NCI-H128 (cell line): ENCODE results near the gene MCEMP1.

Source experiments
- DNase-seq: peaks from one replicate; lab custom pipeline; 2025; ENCODE audit not compliant: unreplicated experiment; lab: John Stamatoyannopoulos, UW

Gene MCEMP1

DNA sequence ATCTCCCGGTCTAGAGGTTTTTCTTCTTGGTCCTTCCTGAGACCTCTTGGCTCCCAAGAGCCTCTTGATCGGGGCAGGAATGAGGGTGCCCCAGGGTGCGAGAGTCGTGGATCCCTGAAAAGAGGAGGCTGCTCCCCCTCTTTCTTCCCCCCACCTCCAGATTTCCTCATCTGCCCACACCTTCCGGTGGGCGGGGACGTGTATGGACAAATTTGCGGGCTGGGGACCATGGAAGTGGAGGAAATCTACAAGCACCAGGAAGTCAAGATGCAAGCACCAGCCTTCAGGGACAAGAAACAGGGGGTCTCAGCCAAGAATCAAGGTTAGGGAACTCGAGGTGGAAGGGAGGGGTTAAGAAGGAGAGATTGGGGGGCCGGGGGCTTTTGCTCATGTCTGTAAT lies at the start of gene MCEMP1:
Gene MCEMP1 (plus strand): TSS at position 237 of the 400 bp plus-strand sequence. CDS start 31 bp downstream, at position 268.
- DNase-seq: no peak

GRCh38 chr19:7627166-7627565 lies 49.7 kb upstream of the MCEMP1 start:
- no peak for DNase-seq

DNA sequence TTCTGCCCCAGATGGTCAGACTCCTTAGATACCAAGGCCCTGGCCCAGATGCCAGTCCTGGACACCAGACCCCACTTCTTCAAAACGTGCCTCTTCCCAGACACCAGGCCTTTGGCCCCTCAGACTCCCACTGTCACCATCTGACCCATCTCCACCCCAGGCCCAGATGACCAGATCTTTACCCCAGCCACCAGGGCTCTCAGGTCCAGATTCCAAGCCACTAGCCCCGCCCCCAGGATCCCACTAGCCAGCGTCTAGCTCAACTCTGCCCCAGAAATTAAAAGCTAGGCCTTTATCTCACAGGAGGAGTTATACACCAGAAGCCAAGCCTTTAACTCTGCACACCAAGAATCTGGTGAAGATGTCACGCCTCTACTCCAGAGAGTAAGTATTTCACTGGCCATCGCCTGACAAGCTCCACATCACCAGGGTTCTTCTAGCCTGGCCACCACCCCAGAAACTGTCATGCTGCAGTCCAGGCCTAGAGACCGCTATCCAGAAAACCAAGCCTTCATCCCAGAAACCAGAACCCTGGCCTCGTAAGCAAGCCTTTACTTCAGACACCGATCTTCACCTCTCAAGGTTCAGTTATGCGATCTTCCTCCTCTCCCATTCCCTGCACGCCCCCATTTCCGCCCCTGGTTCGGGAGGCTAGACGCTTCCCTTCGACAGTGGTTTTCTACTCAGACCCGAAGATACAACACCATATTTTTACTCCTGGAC lies 48.1 kb upstream of the MCEMP1 start:
- no peak for DNase-seq

DNA sequence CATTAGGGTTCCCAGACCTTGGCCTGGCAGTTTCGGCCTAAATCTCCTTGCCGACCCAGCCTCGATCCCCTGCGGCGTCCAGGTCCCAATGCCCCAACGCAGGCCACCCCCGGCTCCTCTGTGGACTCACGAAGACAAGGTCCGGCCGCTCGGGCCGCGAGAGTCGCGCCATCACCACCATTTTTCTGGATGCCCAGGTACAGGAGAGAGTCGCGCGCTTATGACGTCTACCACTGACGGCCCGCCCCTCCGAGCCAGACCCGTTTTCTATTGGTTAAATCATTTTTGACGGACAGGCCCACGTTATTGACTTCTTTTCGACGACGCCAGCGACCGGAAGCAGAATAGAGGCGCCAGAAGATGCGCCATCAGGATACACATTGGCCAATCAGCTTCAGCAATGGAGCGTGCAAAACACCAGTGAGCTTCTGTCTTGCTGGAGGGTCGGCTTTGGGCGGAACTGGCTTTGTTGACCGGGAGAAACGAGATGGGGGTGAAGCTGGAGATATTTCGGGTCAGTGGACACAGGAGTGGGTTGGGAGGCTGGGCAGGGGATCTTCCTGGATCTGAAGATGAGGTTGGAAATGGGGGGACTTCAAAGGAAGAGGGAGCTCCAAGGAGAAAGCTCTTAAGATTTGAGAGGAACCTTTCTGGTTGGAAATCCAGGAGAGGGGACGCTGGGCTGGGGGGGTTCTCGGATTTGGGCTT lies 47.4 kb upstream of the MCEMP1 start, which contains the start of the genes PET100 and XAB2:
Gene PET100 (plus strand): TSS at position 447 of the 708 bp plus-strand sequence. CDS start 41 bp downstream, at position 488.
Gene XAB2 (minus strand): TSS at position 199 of the 708 bp plus-strand sequence. CDS start 18 bp downstream, at position 181.
- DNase-seq: peak; percentile 96

- DNase-seq: no peak
Measured at GRCh38 chr19:7631577-7631976, 45.3 kb upstream of the MCEMP1 start.

- no peak for DNase-seq
Measured at GRCh38 chr19:7632340-7633203, 44.3 kb upstream of the MCEMP1 start.

GRCh38 chr19:7633698-7634097 lies 43.2 kb upstream of the MCEMP1 start, which contains the start of gene PCP2:
PCP2 (minus strand) TSS chr19:7633719; CDS start chr19:7633457, 262 bp downstream.
- no peak for DNase-seq

GRCh38 chr19:7635670-7636069 lies 41.2 kb upstream of the MCEMP1 start:
- no peak for DNase-seq

DNA sequence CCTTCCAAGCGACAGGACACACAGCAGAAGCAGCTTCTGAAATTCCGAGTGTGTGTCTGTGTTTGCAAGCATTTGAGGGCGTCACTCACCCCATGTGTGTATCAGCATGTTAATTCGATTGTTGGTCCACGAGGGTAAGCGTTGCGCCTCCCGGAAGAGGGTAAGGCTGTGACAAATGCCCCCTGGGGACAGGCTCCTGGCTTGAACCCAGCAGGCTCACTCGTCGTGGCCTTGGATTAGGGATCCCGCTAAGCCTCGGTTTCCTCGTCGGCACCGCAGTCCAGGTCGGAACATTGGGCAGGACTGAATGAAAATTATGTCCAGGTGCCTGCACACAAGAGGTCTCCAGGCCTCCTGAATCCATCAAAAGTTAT lies 40.6 kb upstream of the MCEMP1 start:
- DNase-seq: no peak

- DNase-seq: peak; percentile 52
Measured at GRCh38 chr19:7636691-7637373, 40.1 kb upstream of the MCEMP1 start, which contains the start of gene STXBP2. STXBP2 (plus strand) TSS chr19:7637110; CDS start chr19:7637150, 40 bp downstream.

DNA sequence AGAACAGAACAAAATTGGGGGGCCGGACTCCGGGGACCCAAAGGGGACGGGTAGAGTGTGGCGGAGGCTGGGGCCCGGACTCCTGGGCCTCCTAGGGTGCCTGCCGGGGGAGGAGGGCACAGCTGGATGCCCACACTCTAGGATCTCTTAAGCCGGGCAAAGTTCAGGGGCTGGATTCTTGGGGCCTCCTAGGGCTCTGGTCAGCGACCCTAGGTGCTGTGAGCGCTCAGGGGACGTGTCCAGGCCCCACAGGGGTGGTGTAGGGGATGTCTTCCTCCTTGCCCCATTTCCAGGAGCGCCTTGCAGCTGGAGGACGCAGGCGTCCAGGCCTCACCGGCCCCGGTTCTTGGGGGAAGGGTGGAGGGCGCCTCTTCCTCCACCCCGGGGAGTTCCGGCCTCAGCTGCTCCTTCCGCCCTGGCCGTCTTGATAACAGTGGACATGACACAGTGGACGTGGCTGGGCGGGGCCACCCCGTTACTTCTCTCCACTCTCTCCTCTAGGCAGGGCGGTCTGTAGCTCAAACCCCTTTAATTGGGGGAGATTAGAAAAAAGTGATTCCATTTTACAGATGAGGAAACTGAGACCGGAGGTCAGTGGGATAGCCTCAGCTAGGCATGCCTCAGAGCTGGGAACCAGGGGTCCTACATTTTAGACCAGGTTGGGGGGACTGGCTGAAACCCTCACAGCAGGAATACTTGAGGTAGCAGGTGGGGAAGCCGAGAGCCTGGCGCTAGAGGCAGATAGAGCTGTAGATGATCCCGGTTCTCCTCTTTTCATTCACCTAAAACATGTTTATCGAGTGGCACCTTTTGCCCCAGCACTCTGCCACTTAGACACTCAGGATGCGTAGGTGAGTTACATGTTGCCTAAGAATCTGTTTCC lies 39.3 kb upstream of the MCEMP1 start:
- DNase-seq: no peak

DNA sequence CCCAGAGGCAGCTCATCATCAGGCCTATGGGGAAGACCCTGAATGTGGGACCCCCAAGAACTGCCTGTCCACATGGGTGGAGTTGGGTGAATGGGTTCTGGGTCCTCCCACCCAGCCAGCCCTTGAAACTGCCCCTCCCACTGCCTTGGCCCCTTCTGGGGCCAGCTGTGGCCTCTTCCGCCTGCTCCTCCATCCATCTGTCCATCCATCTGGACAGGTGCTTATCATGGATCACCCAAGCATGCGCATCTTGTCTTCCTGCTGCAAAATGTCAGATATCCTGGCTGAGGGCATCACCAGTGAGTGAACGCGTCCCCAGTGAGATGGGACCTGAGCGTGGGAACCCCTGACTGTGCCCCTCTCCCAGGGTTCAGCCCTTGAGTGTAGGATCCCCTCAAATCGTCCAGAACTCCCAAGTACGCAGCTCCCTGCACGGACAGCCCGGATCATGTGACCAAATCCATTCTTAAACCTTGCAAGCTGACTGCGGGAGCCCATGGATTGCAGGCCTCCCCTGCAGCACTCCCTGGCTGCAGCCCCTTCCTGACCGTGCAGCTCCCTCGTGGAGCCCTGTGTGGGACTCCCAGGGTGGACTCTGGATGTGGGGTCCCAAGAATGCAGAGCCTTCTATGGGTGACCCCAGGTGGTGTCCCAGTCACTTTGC lies 38.0 kb upstream of the MCEMP1 start:
- DNase-seq: no peak

GRCh38 chr19:7639863-7640348 lies 37.0 kb upstream of the MCEMP1 start:
- no peak for DNase-seq

- DNase-seq: no peak
Measured at GRCh38 chr19:7640803-7641202, 36.1 kb upstream of the MCEMP1 start.

DNA sequence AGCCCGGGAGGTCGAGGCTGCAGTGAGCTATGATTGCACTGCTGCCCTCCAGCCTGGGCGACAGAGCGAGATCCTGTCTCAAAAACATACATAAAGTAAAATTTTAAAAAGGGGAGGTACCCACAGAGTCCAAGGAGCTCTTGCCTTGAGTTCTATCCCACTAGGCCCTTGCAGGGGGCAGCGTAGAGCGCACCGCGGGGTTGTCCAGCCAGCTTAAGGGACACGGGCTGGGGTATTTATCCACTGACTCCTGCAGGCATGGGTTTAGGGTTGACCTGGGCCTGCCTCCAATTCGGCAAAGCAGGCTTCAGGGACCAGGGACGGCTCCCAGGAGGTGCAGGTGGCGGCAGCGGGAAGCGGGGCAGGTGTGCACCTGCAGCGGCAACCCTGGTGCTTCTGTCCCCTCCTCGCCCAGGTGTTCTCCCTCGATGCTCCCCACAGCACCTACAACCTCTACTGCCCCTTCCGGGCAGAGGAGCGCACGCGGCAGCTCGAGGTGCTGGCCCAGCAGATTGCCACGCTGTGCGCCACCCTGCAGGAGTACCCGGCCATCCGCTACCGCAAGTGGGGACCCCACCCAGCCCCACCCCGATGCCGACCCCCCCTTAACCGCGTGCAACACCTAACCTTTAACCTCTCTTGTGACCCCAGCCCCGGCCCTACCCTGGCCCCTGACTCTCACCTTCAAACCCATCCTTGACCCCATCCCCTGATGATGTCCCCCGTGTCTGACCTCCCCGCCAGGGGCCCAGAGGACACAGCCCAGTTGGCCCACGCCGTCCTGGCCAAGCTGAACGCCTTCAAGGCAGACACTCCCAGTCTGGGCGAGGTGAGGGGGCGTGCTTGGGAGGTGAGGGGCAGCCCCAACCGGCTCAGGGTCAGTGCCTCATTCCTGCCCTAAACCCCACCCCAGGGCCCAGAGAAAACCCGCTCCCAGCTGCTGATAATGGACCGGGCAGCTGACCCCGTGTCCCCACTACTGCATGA lies 35.3 kb upstream of the MCEMP1 start:
- DNase-seq: no peak

GRCh38 chr19:7642295-7643030 lies 34.4 kb upstream of the MCEMP1 start:
- DNase-seq: no peak

- no peak for DNase-seq
Measured at GRCh38 chr19:7643031-7643415, 33.9 kb upstream of the MCEMP1 start.
